ENCODE data around the gene GCNA.
"Not testable (repeated sequence)": the region's sequence is repeated elsewhere in the genome, so short reads cannot be mapped to it uniquely, and the experiment has no call there.

GCNA gene

GRCh38 chrX:71644406-71644805 is 66.2 kb downstream of the GCNA start:
- DNase-seq = not testable (repeated sequence)

GRCh38 chrX:71650333-71650969 is 72.2 kb downstream of the GCNA start:
- DNase-seq = no peak

- no peak for DNase-seq
These were observed 74.2 kb downstream of the GCNA start for GRCh38 chrX:71652405-71652804.

GRCh38 chrX:71653344-71653743 is 75.1 kb downstream of the GCNA start:
- no peak for DNase-seq

- no peak for DNase-seq
These were observed 79.0 kb downstream of the GCNA start for GRCh38 chrX:71657267-71657666.

- DNase-seq = no peak
These were observed 81.1 kb downstream of the GCNA start for GRCh38 chrX:71659342-71659741.

GRCh38 chrX:71659959-71660358 is 81.7 kb downstream of the GCNA start:
- DNase-seq = no peak

- DNase-seq = no peak
These were observed 82.6 kb downstream of the GCNA start for GRCh38 chrX:71660562-71661416.

GRCh38 chrX:71661919-71662318 is 83.7 kb downstream of the GCNA start:
- no peak for DNase-seq

- not testable (repeated sequence) for DNase-seq
These were observed 84.4 kb downstream of the GCNA start for GRCh38 chrX:71662654-71663053.

Measured in activated gamma-delta T cell (primary cell).